Spleen (tissue), 7 donors: ENCODE results near the gene MYL11.

ENCODE experiments used
- CTCF ChIP-seq, 11 experiments: fragments of 200-600 bp in 7 of 11; fragments of 450-650 bp in 4 of 11; sonication (generic) in 4 of 11; IDR thresholded peaks in 8 of 11; conservative IDR thresholded peaks in 3 of 11; 1 replicate in 7 of 11; 2 replicates in 4 of 11; pipeline versions ENCODE4 v1.4.0 to v1.8.0; 2016 to 2021; ENCODE audit warnings: antibody characterized with exemption in 11 of 11, inconsistent platforms in 4 of 11, mild to moderate bottlenecking in 1 of 11
- POLR2A ChIP-seq, 3 donors: fragments of 450-650 bp; IDR thresholded peaks; one replicate each; pipeline ENCODE4 v1.5.1; 2017; ENCODE audit warnings: antibody characterized with exemption in 3 of 3, mild to moderate bottlenecking in 1 of 3
- POLR2AphosphoS5 ChIP-seq, 3 donors: sonication (generic); formaldehyde crosslinking; IDR thresholded peaks; one replicate each; pipeline ENCODE4 v1.5.1; 2017; ENCODE audit warnings: antibody characterized with exemption in 3 of 3
- donor health status: DM: no; HTN: no; CAD: no; lungs with moderate emphysema.
- donor health status: DM: no; HTN: no; CAD: no.
- donor health status: DM: no; HTN: no; CAD: no.

- TF ChIP-seq CTCF (IDR thresholded peaks at IDR 0.05 in 8 of 11, conservative IDR thresholded peaks at IDR 0.05 in 3 of 11) (no peak), POLR2AphosphoS5 (IDR thresholded peaks at IDR 0.05) (no peak), POLR2A (IDR thresholded peaks at IDR 0.05) (no peak)
Observed at GRCh38 chr16:30365200-30365599, 9.4 kb upstream of the MYL11 start.
